C4-2B (cell line): ENCODE data around the gene STRAP.

Experiments used
- CTCF ChIP-seq: fragments of 450-650 bp; conservative IDR thresholded peaks from 2 replicates; pipeline ENCODE4 v1.5.1; 2017; ENCODE audit warnings: mild to moderate bottlenecking
- ZFX ChIP-seq: fragments of 450-650 bp; IDR thresholded peaks from 2 replicates; pipeline ENCODE4 v1.6.1; 2017

- TF ChIP-seq CTCF, result no peak
- TF ChIP-seq ZFX, result no peak
Measured at GRCh38 chr12:15897433-15897832, 15.2 kb downstream of the STRAP start.
